Prostate gland (tissue), 2 donors: ENCODE measurements around the gene SHISAL1. TPM values are rescaled to one million over a fixed set of nuclear protein-coding genes. Genes with fewer than 3 reads are reported as not detected.

Experiments used
- DNase-seq: peaks from one replicate; pipeline ENCODE4 v3.0.0-alpha.2; 2019; ENCODE audit warnings: low spot score
- H3K27ac ChIP-seq, 2 donors: fragments of 200-600 bp; sonication (generic); 2 replicates each; pipeline ENCODE4 v1.5.1; 2017 to 2019
- H3K27me3 ChIP-seq: fragments of 200-600 bp; sonication (generic); replicated peaks from 2 replicates; pipeline ENCODE4 v1.5.1; 2019; ENCODE audit not compliant: insufficient read depth
- H3K36me3 ChIP-seq, 2 donors: fragments of 200-600 bp; sonication (generic); 1 replicate in 1 of 2; 2 replicates in 1 of 2; pipeline versions ENCODE4 v1.5.1 to v1.8.1; 2017 to 2019
- H3K4me1 ChIP-seq: fragments of 200-600 bp; sonication (generic); replicated peaks from 2 replicates; pipeline ENCODE4 v1.5.1; 2019
- H3K4me3 ChIP-seq, 2 donors: fragments of 200-600 bp; sonication (generic); 2 replicates each; pipeline ENCODE4 v1.5.1; 2017 to 2019
- H3K9me3 ChIP-seq: fragments of 200-600 bp; sonication (generic); 2 replicates; pipeline ENCODE4 v1.5.1; 2017
- CTCF ChIP-seq, 4 experiments: fragments of 200-600 bp in 2 of 4; fragments of 450-650 bp in 2 of 4; sonication (generic) in 2 of 4; IDR thresholded peaks; 1 replicate in 3 of 4; 2 replicates in 1 of 4; pipeline ENCODE4 v1.5.1; 2016 to 2019; ENCODE audit warnings: antibody characterized with exemption in 4 of 4, mild to moderate bottlenecking in 2 of 4, moderate library complexity in 2 of 4
- POLR2A ChIP-seq: fragments of 450-650 bp; IDR thresholded peaks from one replicate; pipeline ENCODE4 v1.6.1; 2016; ENCODE audit warnings: antibody characterized with exemption, mild to moderate bottlenecking
- POLR2AphosphoS5 ChIP-seq: sonication (generic); formaldehyde crosslinking; IDR thresholded peaks from one replicate; pipeline ENCODE4 v1.6.1; 2017; ENCODE audit warnings: antibody characterized with exemption
- WGBS: methylation state at CpG from one replicate; pipeline ENCODE4 v1.1.5; 2018; 5-methylcytosine and 5-hydroxymethylcytosine counted together
- intact Hi-C: fragments of 100-400 bp; cut with DNase I; formaldehyde crosslinking; loops from one replicate; pipeline ENCODE4 v1.14.2; 2022
- total RNA-seq, 2 donors: library from RNA; depleted of rRNA; stranded (reverse); fragments of >200 nt; gene quantifications; one replicate each; pipeline ENCODE4 v1.1.0, GENCODE V29; 2016

Gene SHISAL1
- total RNA-seq, 2 donors from 2014 or later = 1.8 to 7.8 TPM

GRCh38 chr22:44261164-44261860 lies 51.4 kb downstream of the SHISAL1 start:
- Histone ChIP-seq H3K4me1 (no peaks in the 10 kb centered on the region), H3K27me3 (no peaks in the 10 kb centered on the region), H3K9me3 (no peaks in the 10 kb centered on the region), H3K36me3 (no peaks in the 10 kb centered on the region), H3K27ac (no peak overlapping the region), H3K4me3 (no peak overlapping the region)
- DNase-seq = no peak
- intact Hi-C loops = no loop called here
- TF ChIP-seq POLR2AphosphoS5 (no peak), POLR2A (no peak), CTCF (IDR thresholded peaks at IDR 0.05) (no peak)
- WGBS = 72% methylated on average over 13 of the region's 14 CpGs

GRCh38 chr22:44260216-44261035 lies 52.3 kb downstream of the SHISAL1 start:
- TF ChIP-seq POLR2A (no peak), POLR2AphosphoS5 (no peak), CTCF (IDR thresholded peaks at IDR 0.05) (no peak)
- no peak overlapping the region for H3K27ac ChIP-seq
- no peaks in the 10 kb centered on the region for H3K27me3 ChIP-seq
- H3K36me3 ChIP-seq = no peaks in the 10 kb centered on the region
- no peaks in the 10 kb centered on the region for H3K4me1 ChIP-seq
- WGBS = 84% methylated on average over 16 of the region's 16 CpGs
- intact Hi-C loops = no loop called here
- no peak overlapping the region for H3K4me3 ChIP-seq
- H3K9me3 ChIP-seq = no peaks in the 10 kb centered on the region
- DNase-seq = no peak

GRCh38 chr22:44259366-44260215 lies 53.2 kb downstream of the SHISAL1 start:
- no peak overlapping the region for H3K27ac ChIP-seq
- H3K27me3 ChIP-seq = no peaks in the 10 kb centered on the region
- TF ChIP-seq CTCF (IDR thresholded peaks at IDR 0.05) = no peak
- no peak for TF ChIP-seq POLR2A
- no peak for TF ChIP-seq POLR2AphosphoS5
- no peak for DNase-seq
- H3K9me3 ChIP-seq = no peaks in the 10 kb centered on the region
- no peak overlapping the region for H3K4me3 ChIP-seq
- intact Hi-C loops = no loop called here
- no peaks in the 10 kb centered on the region for H3K4me1 ChIP-seq
- H3K36me3 ChIP-seq = no peaks in the 10 kb centered on the region
- WGBS = 80% methylated on average over 19 of the region's 19 CpGs

- H3K36me3 ChIP-seq = no peaks in the 10 kb centered on the region
- no peak overlapping the region for H3K27ac ChIP-seq
- no peaks in the 10 kb centered on the region for H3K4me1 ChIP-seq
- no peak for DNase-seq
- no peaks in the 10 kb centered on the region for H3K27me3 ChIP-seq
- WGBS = 41% methylated on average over 13 of the region's 13 CpGs
- intact Hi-C loops = no loop called here
- no peak for TF ChIP-seq CTCF (IDR thresholded peaks at IDR 0.05)
- no peak overlapping the region for H3K4me3 ChIP-seq
- H3K9me3 ChIP-seq = no peaks in the 10 kb centered on the region
Observed at GRCh38 chr22:44256556-44257485, 55.9 kb downstream of the SHISAL1 start.
